ENCODE measurements around the gene PAX7.

Gene PAX7

DNA sequence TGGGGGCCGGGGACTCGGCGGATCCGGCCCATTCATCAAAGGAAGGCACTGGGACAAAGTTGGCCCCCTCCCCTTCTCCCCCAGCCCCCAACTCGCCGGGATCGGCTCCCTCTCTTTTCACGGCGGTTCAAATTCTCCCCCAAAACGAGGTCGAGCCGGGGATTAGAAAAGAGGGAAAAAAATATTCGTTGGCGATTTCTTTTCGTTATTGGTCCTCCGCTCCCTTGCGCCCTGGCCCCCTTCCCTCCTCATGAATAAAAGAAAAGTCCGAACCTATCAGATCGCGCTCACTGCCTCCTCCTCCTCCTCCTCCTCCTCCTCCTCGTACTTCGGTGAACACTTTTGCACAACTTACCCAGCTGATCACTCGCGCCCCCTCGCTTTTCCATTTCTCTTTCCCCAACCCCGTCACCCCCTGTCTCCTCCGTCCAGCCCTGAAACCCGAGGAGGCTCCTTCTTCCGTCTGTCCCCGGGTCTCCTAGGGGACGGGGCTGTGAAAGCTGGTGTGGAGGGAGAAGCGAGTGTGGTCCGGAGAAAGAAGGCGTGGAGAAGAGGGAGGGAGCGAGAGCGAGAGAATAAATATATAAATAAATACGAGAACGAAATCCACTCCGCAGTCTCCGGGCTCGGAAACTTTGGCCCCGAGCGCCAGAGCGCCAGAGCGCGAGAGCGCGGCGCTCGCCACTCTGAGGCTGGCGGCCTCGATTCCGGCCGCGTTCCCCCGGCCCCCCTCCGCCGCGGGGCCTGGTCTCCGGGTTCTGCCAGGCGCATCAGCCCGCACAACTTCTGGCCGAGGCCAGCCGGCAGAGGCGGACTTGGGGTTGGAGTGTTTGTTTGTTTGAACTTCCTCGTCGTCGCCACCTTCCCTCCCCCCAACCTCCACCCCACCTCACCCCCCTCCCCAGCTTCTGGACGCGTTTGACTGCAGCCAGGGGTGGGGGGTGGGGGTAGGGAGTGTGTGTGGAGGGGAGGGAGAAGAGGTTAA lies at the start of gene PAX7:
Gene PAX7, plus strand, starts transcription at position 336 of the 985 bp plus-strand sequence. CDS start 758 bp downstream, outside the sequence.
- ATAC-seq, result no peak; the same call in 2 of the 3 replicates
- TF ChIP-seq RARB (CRISPR knock-in tag; IDR thresholded peaks at IDR 0.05) (no peak), ARNTL (CRISPR knock-in tag; IDR thresholded peaks at IDR 0.05; ENCODE audit: borderline replicate concordance, low read depth) (no peak), TOX (CRISPR knock-in tag; IDR thresholded peaks at IDR 0.05; ENCODE audit: borderline replicate concordance) (no peak), ZNF70 (CRISPR knock-in tag; IDR thresholded peaks at IDR 0.05) (no peak), ISL1 (CRISPR knock-in tag; IDR thresholded peaks at IDR 0.05) (no peak), SNAI2 (CRISPR knock-in tag; IDR thresholded peaks at IDR 0.05) (no peak), ZFP3 (CRISPR knock-in tag; IDR thresholded peaks at IDR 0.05) (no peak), CSDC2 (CRISPR knock-in tag; IDR thresholded peaks at IDR 0.05) (no peak), GLIS3 (CRISPR knock-in tag; IDR thresholded peaks at IDR 0.05) (no peak), ZNF565 (CRISPR knock-in tag; conservative IDR thresholded peaks at IDR 0.05; ENCODE audit: low read depth) (no peak), OSR1 (CRISPR knock-in tag; IDR thresholded peaks at IDR 0.05) (no peak), BACH2 (CRISPR knock-in tag; IDR thresholded peaks at IDR 0.05; ENCODE audit: borderline replicate concordance) (no peak), TCF4 (CRISPR knock-in tag; IDR thresholded peaks at IDR 0.05; ENCODE audit: borderline replicate concordance) (no peak), ZFP30 (CRISPR knock-in tag; IDR thresholded peaks at IDR 0.05) (no peak), ZNF8 (CRISPR knock-in tag; IDR thresholded peaks at IDR 0.05) (no peak), ESRRG (CRISPR knock-in tag; IDR thresholded peaks at IDR 0.05) (no peak), PPARA (CRISPR knock-in tag; IDR thresholded peaks at IDR 0.05; ENCODE audit: borderline replicate concordance) (no peak)
- TF ChIP-seq, protein P1, sequence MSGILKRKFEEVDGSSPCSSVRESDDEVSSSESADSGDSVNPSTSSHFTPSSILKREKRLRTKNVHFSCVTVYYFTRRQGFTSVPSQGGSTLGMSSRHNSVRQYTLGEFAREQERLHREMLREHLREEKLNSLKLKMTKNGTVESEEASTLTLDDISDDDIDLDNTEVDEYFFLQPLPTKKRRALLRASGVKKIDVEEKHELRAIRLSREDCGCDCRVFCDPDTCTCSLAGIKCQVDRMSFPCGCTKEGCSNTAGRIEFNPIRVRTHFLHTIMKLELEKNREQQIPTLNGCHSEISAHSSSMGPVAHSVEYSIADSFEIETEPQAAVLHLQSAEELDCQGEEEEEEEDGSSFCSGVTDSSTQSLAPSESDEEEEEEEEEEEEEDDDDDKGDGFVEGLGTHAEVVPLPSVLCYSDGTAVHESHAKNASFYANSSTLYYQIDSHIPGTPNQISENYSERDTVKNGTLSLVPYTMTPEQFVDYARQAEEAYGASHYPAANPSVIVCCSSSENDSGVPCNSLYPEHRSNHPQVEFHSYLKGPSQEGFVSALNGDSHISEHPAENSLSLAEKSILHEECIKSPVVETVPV (CRISPR knock-in tag; IDR thresholded peaks at IDR 0.05), result no peak
- TF ChIP-seq, protein P2, sequence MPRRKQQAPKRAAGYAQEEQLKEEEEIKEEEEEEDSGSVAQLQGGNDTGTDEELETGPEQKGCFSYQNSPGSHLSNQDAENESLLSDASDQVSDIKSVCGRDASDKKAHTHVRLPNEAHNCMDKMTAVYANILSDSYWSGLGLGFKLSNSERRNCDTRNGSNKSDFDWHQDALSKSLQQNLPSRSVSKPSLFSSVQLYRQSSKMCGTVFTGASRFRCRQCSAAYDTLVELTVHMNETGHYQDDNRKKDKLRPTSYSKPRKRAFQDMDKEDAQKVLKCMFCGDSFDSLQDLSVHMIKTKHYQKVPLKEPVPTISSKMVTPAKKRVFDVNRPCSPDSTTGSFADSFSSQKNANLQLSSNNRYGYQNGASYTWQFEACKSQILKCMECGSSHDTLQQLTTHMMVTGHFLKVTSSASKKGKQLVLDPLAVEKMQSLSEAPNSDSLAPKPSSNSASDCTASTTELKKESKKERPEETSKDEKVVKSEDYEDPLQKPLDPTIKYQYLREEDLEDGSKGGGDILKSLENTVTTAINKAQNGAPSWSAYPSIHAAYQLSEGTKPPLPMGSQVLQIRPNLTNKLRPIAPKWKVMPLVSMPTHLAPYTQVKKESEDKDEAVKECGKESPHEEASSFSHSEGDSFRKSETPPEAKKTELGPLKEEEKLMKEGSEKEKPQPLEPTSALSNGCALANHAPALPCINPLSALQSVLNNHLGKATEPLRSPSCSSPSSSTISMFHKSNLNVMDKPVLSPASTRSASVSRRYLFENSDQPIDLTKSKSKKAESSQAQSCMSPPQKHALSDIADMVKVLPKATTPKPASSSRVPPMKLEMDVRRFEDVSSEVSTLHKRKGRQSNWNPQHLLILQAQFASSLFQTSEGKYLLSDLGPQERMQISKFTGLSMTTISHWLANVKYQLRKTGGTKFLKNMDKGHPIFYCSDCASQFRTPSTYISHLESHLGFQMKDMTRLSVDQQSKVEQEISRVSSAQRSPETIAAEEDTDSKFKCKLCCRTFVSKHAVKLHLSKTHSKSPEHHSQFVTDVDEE (CRISPR knock-in tag; IDR thresholded peaks at IDR 0.05), result no peak
- TF ChIP-seq, protein P3, sequence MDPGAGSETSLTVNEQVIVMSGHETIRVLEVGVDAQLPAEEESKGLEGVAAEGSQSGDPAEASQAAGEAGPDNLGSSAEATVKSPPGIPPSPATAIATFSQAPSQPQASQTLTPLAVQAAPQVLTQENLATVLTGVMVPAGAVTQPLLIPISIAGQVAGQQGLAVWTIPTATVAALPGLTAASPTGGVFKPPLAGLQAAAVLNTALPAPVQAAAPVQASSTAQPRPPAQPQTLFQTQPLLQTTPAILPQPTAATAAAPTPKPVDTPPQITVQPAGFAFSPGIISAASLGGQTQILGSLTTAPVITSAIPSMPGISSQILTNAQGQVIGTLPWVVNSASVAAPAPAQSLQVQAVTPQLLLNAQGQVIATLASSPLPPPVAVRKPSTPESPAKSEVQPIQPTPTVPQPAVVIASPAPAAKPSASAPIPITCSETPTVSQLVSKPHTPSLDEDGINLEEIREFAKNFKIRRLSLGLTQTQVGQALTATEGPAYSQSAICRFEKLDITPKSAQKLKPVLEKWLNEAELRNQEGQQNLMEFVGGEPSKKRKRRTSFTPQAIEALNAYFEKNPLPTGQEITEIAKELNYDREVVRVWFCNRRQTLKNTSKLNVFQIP (CRISPR knock-in tag; IDR thresholded peaks at IDR 0.05; ENCODE audit: borderline replicate concordance, low read depth), result no peak

DNA sequence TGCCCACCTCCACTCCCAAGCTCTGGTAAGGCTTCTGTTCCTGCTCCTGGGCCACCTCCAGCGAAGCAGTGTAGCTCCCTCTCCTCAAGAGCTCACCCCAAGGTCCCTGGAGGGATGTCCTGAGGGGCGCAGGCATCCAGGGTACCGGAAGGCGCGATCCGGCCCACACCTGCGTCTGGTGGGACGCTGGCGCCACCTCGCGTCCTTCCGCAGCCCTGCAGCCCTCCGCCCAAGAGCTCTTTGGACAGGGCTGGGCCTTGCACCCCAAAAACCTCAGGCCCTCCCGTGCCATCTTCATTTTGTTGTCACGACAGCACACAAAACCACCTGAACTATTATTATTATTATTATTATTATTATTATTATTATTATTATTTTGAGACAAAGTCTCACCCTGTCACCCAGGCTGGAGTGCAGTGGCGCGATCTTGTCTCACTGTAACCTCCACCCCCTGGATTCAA lies 49.2 kb upstream of the PAX7 start:
- peak; percentile 84 for ATAC-seq
- TF ChIP-seq, protein P4, sequence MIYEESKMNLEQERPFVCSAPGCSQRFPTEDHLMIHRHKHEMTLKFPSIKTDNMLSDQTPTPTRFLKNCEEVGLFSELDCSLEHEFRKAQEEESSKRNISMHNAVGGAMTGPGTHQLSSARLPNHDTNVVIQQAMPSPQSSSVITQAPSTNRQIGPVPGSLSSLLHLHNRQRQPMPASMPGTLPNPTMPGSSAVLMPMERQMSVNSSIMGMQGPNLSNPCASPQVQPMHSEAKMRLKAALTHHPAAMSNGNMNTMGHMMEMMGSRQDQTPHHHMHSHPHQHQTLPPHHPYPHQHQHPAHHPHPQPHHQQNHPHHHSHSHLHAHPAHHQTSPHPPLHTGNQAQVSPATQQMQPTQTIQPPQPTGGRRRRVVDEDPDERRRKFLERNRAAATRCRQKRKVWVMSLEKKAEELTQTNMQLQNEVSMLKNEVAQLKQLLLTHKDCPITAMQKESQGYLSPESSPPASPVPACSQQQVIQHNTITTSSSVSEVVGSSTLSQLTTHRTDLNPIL (CRISPR knock-in tag; IDR thresholded peaks at IDR 0.05; ENCODE audit: low read depth), result no peak
- TF ChIP-seq ISL1 (CRISPR knock-in tag; IDR thresholded peaks at IDR 0.05) (no peak), TCF4 (CRISPR knock-in tag; IDR thresholded peaks at IDR 0.05; ENCODE audit: borderline replicate concordance) (no peak), TOX (CRISPR knock-in tag; IDR thresholded peaks at IDR 0.05; ENCODE audit: borderline replicate concordance) (no peak), ZNF70 (CRISPR knock-in tag; IDR thresholded peaks at IDR 0.05) (no peak), RARB (CRISPR knock-in tag; IDR thresholded peaks at IDR 0.05) (no peak), OSR1 (CRISPR knock-in tag; IDR thresholded peaks at IDR 0.05) (no peak)
- TF ChIP-seq, protein P5, sequence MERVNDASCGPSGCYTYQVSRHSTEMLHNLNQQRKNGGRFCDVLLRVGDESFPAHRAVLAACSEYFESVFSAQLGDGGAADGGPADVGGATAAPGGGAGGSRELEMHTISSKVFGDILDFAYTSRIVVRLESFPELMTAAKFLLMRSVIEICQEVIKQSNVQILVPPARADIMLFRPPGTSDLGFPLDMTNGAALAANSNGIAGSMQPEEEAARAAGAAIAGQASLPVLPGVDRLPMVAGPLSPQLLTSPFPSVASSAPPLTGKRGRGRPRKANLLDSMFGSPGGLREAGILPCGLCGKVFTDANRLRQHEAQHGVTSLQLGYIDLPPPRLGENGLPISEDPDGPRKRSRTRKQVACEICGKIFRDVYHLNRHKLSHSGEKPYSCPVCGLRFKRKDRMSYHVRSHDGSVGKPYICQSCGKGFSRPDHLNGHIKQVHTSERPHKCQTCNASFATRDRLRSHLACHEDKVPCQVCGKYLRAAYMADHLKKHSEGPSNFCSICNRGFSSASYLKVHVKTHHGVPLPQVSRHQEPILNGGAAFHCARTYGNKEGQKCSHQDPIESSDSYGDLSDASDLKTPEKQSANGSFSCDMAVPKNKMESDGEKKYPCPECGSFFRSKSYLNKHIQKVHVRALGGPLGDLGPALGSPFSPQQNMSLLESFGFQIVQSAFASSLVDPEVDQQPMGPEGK (CRISPR knock-in tag; IDR thresholded peaks at IDR 0.05; ENCODE audit: borderline replicate concordance), result no peak
- TF ChIP-seq, protein P2 (CRISPR knock-in tag; IDR thresholded peaks at IDR 0.05), result no peak
